Sigmoid colon (tissue), 4 donors: ENCODE measurements around the gene GABRR3.

Experiments used
- POLR2A ChIP-seq, 2 donors: fragments of 450-650 bp; IDR thresholded peaks; one replicate each; pipeline ENCODE4 v1.6.1; 2016; ENCODE audit warnings: antibody characterized with exemption in 2 of 2, mild to moderate bottlenecking in 2 of 2, moderate library complexity in 2 of 2
- POLR2AphosphoS5 ChIP-seq, 4 donors: sonication (generic); formaldehyde crosslinking; IDR thresholded peaks; one replicate each; pipeline ENCODE4 v1.6.1; 2017; ENCODE audit warnings: antibody characterized with exemption in 4 of 4
- TF ChIP-seq, protein P1 (sequence below), 4 experiments: fragments of 450-650 bp in 3 of 4; fragments of 200-600 bp in 1 of 4; IDR thresholded peaks; one replicate each; pipeline ENCODE4 v1.5.1; 2016 to 2019; ENCODE audit warnings: antibody characterized with exemption in 4 of 4, mild to moderate bottlenecking in 3 of 4, moderate library complexity in 2 of 4

DNA sequence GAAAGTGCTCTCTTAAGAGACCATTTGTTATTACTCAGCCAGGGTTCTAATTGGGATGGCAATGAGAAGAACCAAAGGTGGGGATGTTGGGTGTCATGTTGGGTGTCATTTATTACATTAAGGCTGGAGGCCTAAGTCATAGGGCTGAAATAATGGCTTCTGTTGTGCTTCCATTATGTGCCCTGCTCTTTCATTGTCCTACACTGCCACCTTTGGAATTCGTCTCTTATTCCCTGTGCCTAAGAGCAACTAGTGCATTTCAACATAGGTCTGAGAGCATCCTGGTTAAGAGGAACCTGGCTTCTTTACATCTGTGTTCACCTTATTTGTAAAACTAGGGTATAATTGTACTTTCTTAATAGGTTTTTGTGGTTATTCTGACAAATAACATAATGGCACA lies 95.1 kb downstream of the GABRR3 start:
- TF ChIP-seq, protein P1, sequence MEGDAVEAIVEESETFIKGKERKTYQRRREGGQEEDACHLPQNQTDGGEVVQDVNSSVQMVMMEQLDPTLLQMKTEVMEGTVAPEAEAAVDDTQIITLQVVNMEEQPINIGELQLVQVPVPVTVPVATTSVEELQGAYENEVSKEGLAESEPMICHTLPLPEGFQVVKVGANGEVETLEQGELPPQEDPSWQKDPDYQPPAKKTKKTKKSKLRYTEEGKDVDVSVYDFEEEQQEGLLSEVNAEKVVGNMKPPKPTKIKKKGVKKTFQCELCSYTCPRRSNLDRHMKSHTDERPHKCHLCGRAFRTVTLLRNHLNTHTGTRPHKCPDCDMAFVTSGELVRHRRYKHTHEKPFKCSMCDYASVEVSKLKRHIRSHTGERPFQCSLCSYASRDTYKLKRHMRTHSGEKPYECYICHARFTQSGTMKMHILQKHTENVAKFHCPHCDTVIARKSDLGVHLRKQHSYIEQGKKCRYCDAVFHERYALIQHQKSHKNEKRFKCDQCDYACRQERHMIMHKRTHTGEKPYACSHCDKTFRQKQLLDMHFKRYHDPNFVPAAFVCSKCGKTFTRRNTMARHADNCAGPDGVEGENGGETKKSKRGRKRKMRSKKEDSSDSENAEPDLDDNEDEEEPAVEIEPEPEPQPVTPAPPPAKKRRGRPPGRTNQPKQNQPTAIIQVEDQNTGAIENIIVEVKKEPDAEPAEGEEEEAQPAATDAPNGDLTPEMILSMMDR (IDR thresholded peaks at IDR 0.05) = no peak
- TF ChIP-seq POLR2AphosphoS5 (IDR thresholded peaks at IDR 0.05) (no peak), POLR2A (IDR thresholded peaks at IDR 0.05) (no peak)
